Dermis microvascular lymphatic vessel endothelial cell (primary cell): ENCODE results near the gene PRR33. TPM values are rescaled to one million over a fixed set of nuclear protein-coding genes. Genes with fewer than 3 reads are reported as not detected.

ENCODE experiments used
- DNase-seq, 2 donors: peaks; one replicate each; pipeline versions ENCODE4 v3.0.0 to v3.0.0-alpha.2; 2010; ENCODE audit warnings: low read depth in 2 of 2
- total RNA-seq: library from RNA; depleted of rRNA; stranded (reverse); fragments of >200 nt; gene quantifications from 2 replicates; pipeline ENCODE4 v1.2.1, GENCODE V29; 2014

Gene PRR33
- total RNA-seq, 1 donor from 2014 or later = not detected

GRCh38 chr11:1851468-1852180 is 40.1 kb downstream of the PRR33 start:
- no peak for DNase-seq

- DNase-seq = no peak
Observed at GRCh38 chr11:1848640-1849430, 42.9 kb downstream of the PRR33 start.

- no peak for DNase-seq
Observed at GRCh38 chr11:1847926-1848639, 43.6 kb downstream of the PRR33 start.

GRCh38 chr11:1847006-1847735 is 44.5 kb downstream of the PRR33 start:
- no peak for DNase-seq

- DNase-seq = no peak
Observed at GRCh38 chr11:1846453-1846932, 45.2 kb downstream of the PRR33 start.

GRCh38 chr11:1845561-1846452 is 45.9 kb downstream of the PRR33 start:
- no peak for DNase-seq

GRCh38 chr11:1845095-1845429 is 46.6 kb downstream of the PRR33 start:
- no peak for DNase-seq

GRCh38 chr11:1844221-1845094 is 47.2 kb downstream of the PRR33 start:
- peak; percentile 40 to 43 for DNase-seq

- DNase-seq = no peak
Observed at GRCh38 chr11:1843796-1844195, 47.9 kb downstream of the PRR33 start.

- no peak for DNase-seq
Observed at GRCh38 chr11:1843098-1843473, 48.6 kb downstream of the PRR33 start.

GRCh38 chr11:1842149-1843097 is 49.3 kb downstream of the PRR33 start:
- DNase-seq = no peak

GRCh38 chr11:1841511-1842148 is 50.1 kb downstream of the PRR33 start:
- DNase-seq = no peak

GRCh38 chr11:1840780-1841480 is 50.8 kb downstream of the PRR33 start:
- DNase-seq = no peak

GRCh38 chr11:1839924-1840779 is 51.5 kb downstream of the PRR33 start:
- DNase-seq = no peak

GRCh38 chr11:1839204-1839923 is 52.3 kb downstream of the PRR33 start:
- DNase-seq = no peak
